ENCODE measurements around the gene SMARCAL1. TPM values are rescaled to one million over a fixed set of nuclear protein-coding genes. Genes with fewer than 3 reads are reported as not detected.

The SMARCAL1 gene
- total RNA-seq, 1 experiment from 2014 or later: 24.1 TPM

GRCh38 chr2:216446343-216446742, 34.1 kb downstream of the SMARCAL1 start:
- intact Hi-C loops (cut with micrococcal nuclease; ENCODE audit: unreplicated experiment): no loop called here
- ChIA-PET CTCF (no interaction called here), POLR2A (no interaction called here)
- no peaks in the 10 kb centered on the region for H3K27me3 ChIP-seq (replicated peaks; ENCODE audit: control insufficient read depth, insufficient read depth, low read length)
- H3K4me1 Mint-ChIP-seq (ENCODE audit: low read depth, unreplicated experiment): no peaks in the 10 kb centered on the region
- H3K4me3 Mint-ChIP-seq (ENCODE audit: unreplicated experiment): no peak overlapping the region
- H3K9me3 Mint-ChIP-seq (ENCODE audit: unreplicated experiment): no peaks in the 10 kb centered on the region
- H3K9me3 ChIP-seq: no peaks in the 10 kb centered on the region
- TF ChIP-seq CTCF (IDR thresholded peaks at IDR 0.05; ENCODE audit: insufficient read depth in 1 of 2, low read depth in 1 of 2, low read length in 1 of 2, severe bottlenecking in 1 of 2, unreplicated experiment in 1 of 2): no peak
- no peak for DNase-seq
- peaks cover 28% of the 10 kb centered on the region for H3K36me3 Mint-ChIP-seq (ENCODE audit: insufficient read depth, unreplicated experiment)
- no peaks in the 10 kb centered on the region for H3K27me3 Mint-ChIP-seq (ENCODE audit: insufficient read depth, unreplicated experiment)
- BruUV-seq (replicated peaks): no TSS peak
- no peaks in the 10 kb centered on the region; the same call in 1 of the 2 replicates for H3K36me3 ChIP-seq (ENCODE audit: control insufficient read depth, insufficient read depth, low read length)
- H3K27ac Mint-ChIP-seq (ENCODE audit: unreplicated experiment): no peak overlapping the region
- H3K4me3 ChIP-seq (ENCODE audit: low read depth, low read length): no peak overlapping the region
- H3K4me1 ChIP-seq: no peaks in the 10 kb centered on the region

DNA sequence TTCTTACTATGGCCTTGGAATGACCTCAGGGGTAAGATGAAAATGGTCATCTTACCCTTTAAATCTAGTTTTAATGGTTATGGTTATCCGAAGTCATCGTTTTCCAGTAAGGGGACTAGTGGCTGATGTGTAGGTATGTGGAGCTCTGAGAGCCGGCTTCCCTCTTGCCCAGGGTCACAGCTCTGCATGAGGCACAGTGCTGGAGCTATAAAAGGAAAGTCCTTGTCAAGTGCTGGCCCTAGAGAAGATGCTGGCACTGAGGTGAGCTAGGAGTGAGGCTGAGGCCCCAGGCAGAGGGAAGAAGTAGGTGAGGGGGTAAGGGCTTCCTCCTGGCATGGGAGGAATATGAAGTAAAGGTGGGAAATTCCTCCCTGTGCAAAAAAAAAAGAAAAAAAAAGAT, 35.0 kb downstream of the SMARCAL1 start:
- ChIA-PET CTCF (no interaction called here), POLR2A (no interaction called here)
- no peaks in the 10 kb centered on the region for H3K4me1 Mint-ChIP-seq (ENCODE audit: low read depth, unreplicated experiment)
- H3K27me3 Mint-ChIP-seq (ENCODE audit: insufficient read depth, unreplicated experiment): no peaks in the 10 kb centered on the region
- no peak for DNase-seq
- Histone ChIP-seq H3K36me3 (ENCODE audit: control insufficient read depth, insufficient read depth, low read length) (no peaks in the 10 kb centered on the region; the same call in 1 of the 2 replicates), H3K9me3 (no peaks in the 10 kb centered on the region), H3K27me3 (replicated peaks; ENCODE audit: control insufficient read depth, insufficient read depth, low read length) (no peaks in the 10 kb centered on the region), H3K4me1 (no peaks in the 10 kb centered on the region), H3K4me3 (ENCODE audit: low read depth, low read length) (no peak overlapping the region)
- intact Hi-C loops (cut with micrococcal nuclease; ENCODE audit: unreplicated experiment): no loop called here
- TF ChIP-seq CTCF (IDR thresholded peaks at IDR 0.05; ENCODE audit: insufficient read depth in 1 of 2, low read depth in 1 of 2, low read length in 1 of 2, severe bottlenecking in 1 of 2, unreplicated experiment in 1 of 2): no peak
- H3K36me3 Mint-ChIP-seq (ENCODE audit: insufficient read depth, unreplicated experiment): peaks cover 28% of the 10 kb centered on the region
- H3K4me3 Mint-ChIP-seq (ENCODE audit: unreplicated experiment): no peak overlapping the region
- no peak overlapping the region for H3K27ac Mint-ChIP-seq (ENCODE audit: unreplicated experiment)
- no TSS peak for BruUV-seq (replicated peaks)
- no peaks in the 10 kb centered on the region for H3K9me3 Mint-ChIP-seq (ENCODE audit: unreplicated experiment)

DNA sequence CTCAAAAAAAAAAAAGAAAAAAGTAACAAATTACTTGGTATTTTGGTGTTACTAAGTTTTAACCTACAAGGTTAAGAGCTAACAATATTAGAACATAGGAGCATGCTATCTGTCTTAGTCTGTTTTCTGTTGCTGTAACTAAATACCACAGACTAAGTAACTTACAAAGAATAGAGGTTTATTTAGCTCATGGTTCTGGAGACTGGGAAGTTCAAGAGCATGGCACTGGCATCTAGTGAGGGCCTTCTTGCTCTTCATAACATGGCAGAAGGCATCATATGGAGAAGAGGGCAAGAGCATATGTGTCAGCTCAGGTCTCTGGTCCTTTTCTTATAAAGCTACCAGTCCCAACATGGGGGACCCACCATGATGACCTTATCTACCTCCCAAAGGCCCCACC, 36.5 kb downstream of the SMARCAL1 start:
- no TSS peak for BruUV-seq (replicated peaks)

More for the DNA sequence above, 36.5 kb downstream of the SMARCAL1 start:
- POLR2A ChIA-PET: no interaction called here
- no peak overlapping the region for H3K4me3 Mint-ChIP-seq (ENCODE audit: unreplicated experiment)
- no peak for DNase-seq
- H3K27me3 Mint-ChIP-seq (ENCODE audit: insufficient read depth, unreplicated experiment): no peaks in the 10 kb centered on the region
- peaks cover 28% of the 10 kb centered on the region for H3K36me3 Mint-ChIP-seq (ENCODE audit: insufficient read depth, unreplicated experiment)
- no peaks in the 10 kb centered on the region for H3K4me1 Mint-ChIP-seq (ENCODE audit: low read depth, unreplicated experiment)
- intact Hi-C loops (cut with micrococcal nuclease; ENCODE audit: unreplicated experiment): no loop called here
- CTCF ChIA-PET: no interaction called here
- TF ChIP-seq CTCF (IDR thresholded peaks at IDR 0.05; ENCODE audit: insufficient read depth in 1 of 2, low read depth in 1 of 2, low read length in 1 of 2, severe bottlenecking in 1 of 2, unreplicated experiment in 1 of 2): no peak
- H3K27ac Mint-ChIP-seq (ENCODE audit: unreplicated experiment): no peak overlapping the region
- Histone ChIP-seq H3K36me3 (ENCODE audit: control insufficient read depth, insufficient read depth, low read length) (no peaks in the 10 kb centered on the region; the same call in 1 of the 2 replicates), H3K4me3 (ENCODE audit: low read depth, low read length) (no peak overlapping the region), H3K9me3 (no peaks in the 10 kb centered on the region), H3K4me1 (no peaks in the 10 kb centered on the region), H3K27me3 (replicated peaks; ENCODE audit: control insufficient read depth, insufficient read depth, low read length) (no peaks in the 10 kb centered on the region)
- no peaks in the 10 kb centered on the region for H3K9me3 Mint-ChIP-seq (ENCODE audit: unreplicated experiment)
